Skeletal muscle tissue (tissue), 4 donors: ENCODE data around the gene CLEC3A. TPM values are rescaled to one million over a fixed set of nuclear protein-coding genes. Genes with fewer than 3 reads are reported as not detected.

Source experiments
- H3K27ac ChIP-seq: one replicate; pipeline ENCODE4 v1.7.0; 2013; ENCODE audit warnings: mild to moderate bottlenecking, low read depth, low read length, inconsistent platforms
- H3K27me3 ChIP-seq, 3 donors: one replicate each; pipeline ENCODE4 v1.7.0; 2013; ENCODE audit warnings: low read length in 3 of 3; ENCODE audit not compliant: control insufficient read depth in 3 of 3, insufficient read depth in 3 of 3
- H3K36me3 ChIP-seq, 3 donors: one replicate each; pipeline ENCODE4 v1.7.0; 2013; ENCODE audit warnings: low read length in 3 of 3; ENCODE audit not compliant: control insufficient read depth in 3 of 3, insufficient read depth in 3 of 3
- H3K4me1 ChIP-seq, 3 donors: one replicate each; pipeline ENCODE4 v1.7.0; 2013; ENCODE audit warnings: low read length in 3 of 3, mild to moderate bottlenecking in 3 of 3; ENCODE audit not compliant: control insufficient read depth in 3 of 3, insufficient read depth in 3 of 3
- H3K4me3 ChIP-seq, 3 donors: one replicate each; pipeline ENCODE4 v1.7.0; 2013; ENCODE audit warnings: low read length in 3 of 3
- H3K9ac ChIP-seq, 3 donors: one replicate each; pipeline ENCODE4 v1.7.0; 2013; ENCODE audit warnings: low read length in 3 of 3, mild to moderate bottlenecking in 3 of 3, moderate library complexity in 2 of 3, low read depth in 1 of 3
- H3K9me3 ChIP-seq, 3 donors: one replicate each; pipeline ENCODE4 v1.7.0; 2013; ENCODE audit warnings: low read length in 3 of 3; ENCODE audit not compliant: control insufficient read depth in 3 of 3
- total RNA-seq: library from RNA; depleted of rRNA; stranded (reverse); fragments of >200 nt; gene quantifications from one replicate; pipeline ENCODE4 v1.2.3, GENCODE V29; 2014
- donor health status: Osteomylitis.

The CLEC3A gene
- total RNA-seq, 1 donor from 2014 or later = not detected

DNA sequence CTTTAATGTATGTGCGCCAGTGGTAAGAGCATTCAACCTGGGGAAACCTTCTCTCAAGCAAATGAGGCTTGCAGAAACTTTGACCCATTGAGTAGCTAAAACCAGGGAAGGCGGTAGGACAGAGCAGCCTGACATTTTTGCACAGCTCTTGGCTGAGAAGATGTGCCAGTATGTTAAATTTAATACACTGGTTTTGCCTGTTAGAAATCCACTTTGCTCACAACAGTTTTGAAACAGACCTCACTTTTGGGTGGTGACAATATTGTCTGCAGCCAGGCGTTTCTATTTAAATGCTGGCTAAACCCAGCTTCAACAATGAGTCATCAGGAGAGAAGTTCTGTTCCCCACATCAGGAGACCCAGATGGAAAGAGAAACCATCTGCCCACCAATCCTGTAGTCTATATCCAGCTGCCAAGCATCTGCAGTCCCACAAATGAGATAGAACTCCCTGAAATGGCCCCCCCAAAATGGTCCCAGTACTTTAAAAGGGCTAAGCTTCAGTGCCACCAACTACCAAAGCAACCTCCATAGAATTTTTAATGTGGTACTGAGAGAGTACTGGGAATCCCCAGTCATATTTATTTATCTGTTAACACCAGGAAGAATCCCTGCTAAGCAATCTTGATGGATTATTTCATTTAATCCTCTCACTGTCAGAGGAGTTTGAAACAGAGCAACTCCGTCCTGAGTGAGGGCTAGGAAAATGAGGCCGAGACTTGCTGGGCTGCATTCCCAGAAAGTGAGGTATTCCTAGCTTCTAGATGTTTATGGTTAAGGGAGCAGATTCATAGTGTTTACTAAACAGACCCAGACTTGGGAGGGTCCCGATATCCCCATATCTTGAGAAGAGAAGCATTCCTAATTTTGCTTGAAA lies 29.0 kb upstream of the CLEC3A start:
- H3K9me3 ChIP-seq = no peaks in the 10 kb centered on the region
- H3K9ac ChIP-seq = no peak overlapping the region
- peak overlapping the region; percentile 65 for H3K27ac ChIP-seq

GRCh38 chr16:77995843-77996455 lies 26.4 kb upstream of the CLEC3A start:
- Histone ChIP-seq H3K27me3 (no peaks in the 10 kb centered on the region), H3K9ac (no peak overlapping the region), H3K4me3 (no peak overlapping the region), H3K27ac (no peak overlapping the region), H3K9me3 (no peaks in the 10 kb centered on the region), H3K4me1 (no peaks in the 10 kb centered on the region), H3K36me3 (no peaks in the 10 kb centered on the region)

More for the DNA sequence above, 29.0 kb upstream of the CLEC3A start:
- Histone ChIP-seq H3K4me3 (no peak overlapping the region), H3K4me1 (no peaks in the 10 kb centered on the region), H3K36me3 (no peaks in the 10 kb centered on the region), H3K27me3 (peaks cover 0 to 2% (median 0%) of the 10 kb centered on the region in 3 donors)

- Histone ChIP-seq H3K4me3 (no peak overlapping the region), H3K4me1 (peaks cover 0 to 2% (median 0%) of the 10 kb centered on the region in 3 donors), H3K9me3 (no peaks in the 10 kb centered on the region), H3K27ac (no peak overlapping the region), H3K27me3 (no peaks in the 10 kb centered on the region), H3K36me3 (no peaks in the 10 kb centered on the region), H3K9ac (no peak overlapping the region)
These were observed 23.9 kb upstream of the CLEC3A start for GRCh38 chr16:77998350-77999023.

DNA sequence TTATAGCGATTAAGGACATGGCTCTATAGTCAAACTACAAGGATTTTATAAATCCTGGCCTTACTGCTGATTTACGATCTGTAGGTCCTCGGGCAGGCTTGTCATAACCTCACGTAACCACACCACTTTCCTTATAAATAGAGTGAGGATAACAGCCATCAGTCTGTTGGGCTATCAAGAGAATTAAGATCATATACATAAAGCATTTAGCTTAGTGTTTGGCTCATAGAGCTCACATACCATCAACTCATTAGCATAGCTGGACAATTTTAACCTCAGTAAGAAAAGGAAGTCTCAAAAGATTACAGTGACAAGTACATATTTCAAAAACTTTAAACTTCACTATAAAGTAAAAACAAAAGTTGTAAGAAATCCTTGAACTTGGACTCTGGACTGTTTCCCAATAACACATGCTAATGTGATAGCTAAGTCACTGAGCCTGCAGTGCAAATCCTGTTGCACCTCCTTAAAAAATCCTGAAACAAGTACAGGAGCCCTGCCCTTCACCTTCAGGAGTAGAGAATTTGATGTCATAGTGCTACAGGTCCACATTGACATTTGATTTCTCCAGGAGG lies 20.8 kb upstream of the CLEC3A start:
- Histone ChIP-seq H3K36me3 (no peaks in the 10 kb centered on the region), H3K9ac (no peak overlapping the region), H3K4me3 (no peak overlapping the region), H3K27me3 (no peaks in the 10 kb centered on the region), H3K4me1 (peaks cover 0 to 2% (median 0%) of the 10 kb centered on the region in 3 donors), H3K27ac (no peak overlapping the region), H3K9me3 (no peaks in the 10 kb centered on the region)

GRCh38 chr16:78002915-78003538 lies 19.3 kb upstream of the CLEC3A start:
- Histone ChIP-seq H3K9me3 (no peaks in the 10 kb centered on the region), H3K27me3 (no peaks in the 10 kb centered on the region)

GRCh38 chr16:78004517-78004916 lies 17.8 kb upstream of the CLEC3A start:
- H3K9me3 ChIP-seq = no peaks in the 10 kb centered on the region
- no peak overlapping the region for H3K9ac ChIP-seq
- H3K27me3 ChIP-seq = no peaks in the 10 kb centered on the region
- peaks cover 0 to 2% (median 0%) of the 10 kb centered on the region in 3 donors for H3K4me1 ChIP-seq
- H3K27ac ChIP-seq = no peak overlapping the region
- no peaks in the 10 kb centered on the region for H3K36me3 ChIP-seq
- H3K4me3 ChIP-seq = no peak overlapping the region

More at GRCh38 chr16:78002915-78003538, 19.3 kb upstream of the CLEC3A start:
- Histone ChIP-seq H3K4me1 (peaks cover 0 to 2% (median 0%) of the 10 kb centered on the region in 3 donors), H3K4me3 (no peak overlapping the region), H3K27ac (no peak overlapping the region), H3K9ac (no peak overlapping the region), H3K36me3 (no peaks in the 10 kb centered on the region)

DNA sequence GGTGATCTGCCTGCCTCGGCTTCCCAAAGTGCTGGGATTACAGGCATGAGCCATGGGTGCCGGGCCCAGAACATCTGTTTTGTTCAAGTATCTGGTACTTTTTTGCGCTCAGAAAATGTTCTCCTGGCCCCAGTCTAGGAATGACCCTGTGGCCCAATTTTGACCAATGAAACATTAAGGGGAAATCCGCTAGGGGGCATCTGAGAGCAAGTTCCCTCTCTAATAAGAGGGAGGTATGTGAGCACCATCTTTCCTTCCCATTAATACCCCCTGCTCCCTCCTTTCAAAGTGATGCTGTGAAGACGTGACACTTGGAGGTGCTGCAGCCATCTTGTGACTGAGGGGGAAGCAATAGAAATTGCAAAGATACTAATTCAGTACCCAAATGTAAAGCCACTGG lies 16.5 kb upstream of the CLEC3A start:
- Histone ChIP-seq H3K36me3 (no peaks in the 10 kb centered on the region), H3K9ac (no peak overlapping the region), H3K27ac (no peak overlapping the region), H3K9me3 (no peaks in the 10 kb centered on the region), H3K4me3 (no peak overlapping the region), H3K27me3 (no peaks in the 10 kb centered on the region), H3K4me1 (peaks cover 0 to 2% (median 0%) of the 10 kb centered on the region in 3 donors)

DNA sequence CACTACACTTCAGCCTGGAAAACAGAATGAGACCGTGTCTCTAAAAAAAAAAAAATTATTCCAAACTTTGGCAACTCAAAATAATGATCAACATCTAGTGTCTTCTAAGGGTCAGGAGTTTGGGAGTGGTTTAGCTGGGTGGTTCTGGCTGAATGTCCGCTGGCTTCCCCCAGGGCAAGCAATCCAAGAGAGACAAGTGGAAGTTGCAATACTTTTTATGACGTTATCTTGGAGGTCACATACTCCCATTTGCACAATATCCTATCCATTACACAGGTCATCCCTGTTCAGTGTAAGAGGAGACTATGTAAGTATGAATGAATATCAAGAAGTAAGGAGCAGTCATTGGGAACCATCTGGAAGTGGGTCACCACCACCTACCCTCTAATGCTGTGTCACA lies 15.2 kb upstream of the CLEC3A start:
- Histone ChIP-seq H3K27me3 (peaks cover 0 to 5% (median 0%) of the 10 kb centered on the region in 3 donors), H3K4me1 (peaks cover 0 to 2% (median 0%) of the 10 kb centered on the region in 3 donors), H3K4me3 (no peak overlapping the region), H3K9me3 (no peaks in the 10 kb centered on the region), H3K36me3 (no peaks in the 10 kb centered on the region), H3K9ac (no peak overlapping the region), H3K27ac (no peak overlapping the region)

GRCh38 chr16:78024159-78024558 lies 1.8 kb downstream of the CLEC3A start:
- Histone ChIP-seq H3K36me3 (no peaks in the 10 kb centered on the region), H3K27me3 (peaks cover 0 to 2% (median 0%) of the 10 kb centered on the region in 3 donors), H3K4me1 (no peaks in the 10 kb centered on the region), H3K9ac (no peak overlapping the region), H3K4me3 (no peak overlapping the region), H3K27ac (no peak overlapping the region), H3K9me3 (no peaks in the 10 kb centered on the region)
